DND-41 (cell line): ENCODE results near the gene TMEM169.

Experiments used
- CTCF ChIP-seq: IDR thresholded peaks from 2 replicates; pipeline ENCODE4 v1.5.1; 2012; ENCODE audit warnings: borderline replicate concordance, low read length, moderate library complexity, mild to moderate bottlenecking; ENCODE audit not compliant: poor library complexity, severe bottlenecking; ENCODE audit errors: extremely low read depth
- EZH2 ChIP-seq: IDR thresholded peaks from 3 replicates; pipeline ENCODE4 v1.6.1; 2012; ENCODE audit warnings: borderline replicate concordance, low read depth, mild to moderate bottlenecking, moderate library complexity, low read length, inconsistent platforms; ENCODE audit not compliant: severe bottlenecking

- no peak for TF ChIP-seq CTCF
- TF ChIP-seq EZH2 = no peak
Measured at GRCh38 chr2:216056739-216057138, 25.0 kb upstream of the TMEM169 start.
